Hematopoietic multipotent progenitor cell treated with erythropoietin and hydrocortisone succinate and interleukin-3 and kit ligand, for 17 days (in vitro differentiated cells): ENCODE measurements around the gene B3GALNT1.
"Not testable (repeated sequence)": the region's sequence is repeated elsewhere in the genome, so short reads cannot be mapped to it uniquely, and the experiment has no call there.

ENCODE experiments used
- DNase-seq: peaks from one replicate; pipeline ENCODE4 v3.0.0-alpha.2; 2015; ENCODE audit warnings: low spot score

The B3GALNT1 gene

GRCh38 chr3:161073181-161073580 lies 32.0 kb downstream of the B3GALNT1 start:
- no peak for DNase-seq

GRCh38 chr3:161072751-161073150 lies 32.4 kb downstream of the B3GALNT1 start:
- no peak for DNase-seq

- DNase-seq, result no peak
Measured at GRCh38 chr3:161072211-161072621, 32.9 kb downstream of the B3GALNT1 start.

GRCh38 chr3:161070980-161071663 lies 34.0 kb downstream of the B3GALNT1 start:
- DNase-seq, result no peak

GRCh38 chr3:161070252-161070930 lies 34.8 kb downstream of the B3GALNT1 start:
- no peak for DNase-seq

- no peak for DNase-seq
Measured at GRCh38 chr3:161069511-161070251, 35.5 kb downstream of the B3GALNT1 start.

GRCh38 chr3:161067335-161067734 lies 37.8 kb downstream of the B3GALNT1 start:
- no peak for DNase-seq

- no peak for DNase-seq
Measured at GRCh38 chr3:161066930-161067329, 38.2 kb downstream of the B3GALNT1 start.

- DNase-seq, result no peak
Measured at GRCh38 chr3:161064413-161064812, 40.7 kb downstream of the B3GALNT1 start.

- DNase-seq, result no peak
Measured at GRCh38 chr3:161054860-161055604, 50.1 kb downstream of the B3GALNT1 start.

GRCh38 chr3:161051856-161052255 lies 53.3 kb downstream of the B3GALNT1 start:
- no peak for DNase-seq

GRCh38 chr3:161050935-161051334 lies 54.2 kb downstream of the B3GALNT1 start:
- no peak for DNase-seq

- DNase-seq, result no peak
Measured at GRCh38 chr3:161049683-161050248, 55.4 kb downstream of the B3GALNT1 start.

GRCh38 chr3:161043336-161044035 lies 61.7 kb downstream of the B3GALNT1 start:
- DNase-seq, result no peak

- no peak for DNase-seq
Measured at GRCh38 chr3:161042023-161042501, 63.1 kb downstream of the B3GALNT1 start.

- no peak for DNase-seq
Measured at GRCh38 chr3:161038725-161039124, 66.4 kb downstream of the B3GALNT1 start.

GRCh38 chr3:161035711-161036110 lies 69.4 kb downstream of the B3GALNT1 start:
- DNase-seq, result no peak

- not testable (repeated sequence) for DNase-seq
Measured at GRCh38 chr3:161034913-161035550, 70.1 kb downstream of the B3GALNT1 start.
